ENCODE results near the gene GGT7.
"Not testable (repeated sequence)": the region's sequence is repeated elsewhere in the genome, so short reads cannot be mapped to it uniquely, and the experiment has no call there.

Gene GGT7

DNA sequence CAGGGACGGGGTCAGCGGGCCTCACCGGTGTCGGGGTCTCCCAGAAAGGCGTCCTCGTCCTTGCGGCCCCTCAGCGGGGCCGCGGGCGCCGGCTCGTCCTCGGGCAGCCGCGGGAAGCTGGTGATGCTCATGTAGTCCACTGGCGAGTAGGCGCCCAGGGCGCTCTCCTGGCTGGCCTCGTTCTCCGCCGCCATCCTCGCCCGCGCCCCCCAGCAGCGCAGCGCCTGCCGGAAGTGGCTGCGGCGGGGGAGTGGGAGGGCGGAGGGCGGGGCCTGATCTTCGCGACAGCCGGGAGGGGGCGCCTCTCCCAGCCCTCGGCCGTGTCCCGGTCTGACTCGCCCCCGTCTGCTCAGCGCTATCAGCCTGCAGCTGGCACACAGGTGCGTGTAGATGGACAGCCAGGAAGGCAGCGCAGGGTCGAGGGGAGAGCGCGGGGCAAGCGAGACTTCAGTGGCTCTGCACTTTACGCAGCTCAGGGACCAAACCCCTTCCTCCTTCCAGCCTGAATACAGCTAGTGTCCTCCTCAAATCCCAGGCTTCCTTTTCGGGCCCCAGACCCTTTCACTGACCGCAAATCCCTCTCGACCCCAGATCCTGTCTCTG lies at the start of gene GGT7:
TSS of gene GGT7 (minus strand) at position 235 of the 603 bp plus-strand sequence. CDS start at position 194, 41 bp downstream.
- peak; percentile 83 for DNase-seq (ENCODE audit: low spot score)

DNA sequence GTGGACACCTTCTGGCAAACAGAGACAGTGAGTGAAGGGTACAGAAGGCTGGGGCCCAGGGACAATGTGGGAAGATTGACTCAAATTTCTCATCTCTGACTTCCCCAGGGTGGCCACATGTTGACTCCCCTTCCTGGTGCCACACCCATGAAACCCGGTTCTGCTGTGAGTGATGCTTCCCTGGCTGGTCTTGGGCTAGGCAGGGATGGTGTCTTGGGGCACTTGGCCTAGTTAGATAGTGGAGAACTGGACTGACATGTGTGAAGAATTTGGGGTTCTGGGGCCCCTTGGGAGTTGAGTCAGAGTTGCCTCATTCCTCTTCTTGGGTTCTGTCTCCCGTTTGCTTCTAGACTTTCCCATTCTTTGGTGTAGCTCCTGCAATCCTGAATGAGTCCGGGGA lies 48.8 kb upstream of the GGT7 start:
- DNase-seq (ENCODE audit: low spot score): peak; percentile 17

DNA sequence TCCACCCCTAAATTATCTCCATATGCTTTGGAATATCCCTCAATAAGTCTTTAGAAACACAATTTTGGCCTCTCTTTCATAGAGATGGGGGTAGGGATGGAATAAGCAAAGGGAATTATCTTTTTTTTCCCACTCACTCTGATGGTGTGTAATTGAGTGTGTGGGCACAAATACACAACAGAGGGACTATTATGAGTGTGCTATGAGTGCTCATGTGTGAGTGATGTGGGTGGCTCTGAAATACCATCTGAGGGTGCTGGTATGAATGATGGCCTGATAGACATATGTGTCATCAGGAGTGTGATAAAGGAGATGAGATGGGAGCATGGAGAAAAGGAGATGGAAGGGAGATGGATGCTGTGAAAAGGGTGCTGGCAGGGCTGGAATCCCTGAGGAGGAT lies 47.4 kb upstream of the GGT7 start:
- peak; percentile 5 for DNase-seq (ENCODE audit: low spot score)

DNA sequence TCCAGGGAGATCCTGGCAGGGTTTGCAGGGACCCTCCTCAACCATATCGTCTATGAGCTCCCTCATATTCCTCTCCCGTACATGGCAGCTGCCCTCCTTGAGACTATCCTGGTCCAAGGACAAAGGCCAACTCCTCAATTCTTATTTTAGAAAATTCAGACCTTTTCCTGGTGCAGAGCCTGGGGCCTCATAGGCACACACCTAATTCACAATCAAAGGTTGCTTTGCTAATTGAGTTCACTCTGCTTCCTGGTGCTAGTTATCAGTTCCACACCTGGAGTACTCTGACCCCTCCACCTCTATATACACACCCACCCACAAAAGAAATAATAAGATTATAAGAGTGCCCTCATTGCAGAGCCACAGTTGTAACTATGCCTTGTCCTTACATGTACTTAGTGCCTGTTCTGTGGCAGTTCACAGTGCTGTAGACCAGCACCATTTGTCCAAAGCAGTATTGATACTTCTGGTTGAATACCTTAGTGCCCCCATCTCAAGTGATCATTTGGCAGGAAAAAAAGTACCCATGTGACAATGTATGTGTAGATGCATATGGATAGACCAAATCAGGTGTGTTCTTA lies 44.2 kb upstream of the GGT7 start:
- DNase-seq (ENCODE audit: low spot score): no peak

DNA sequence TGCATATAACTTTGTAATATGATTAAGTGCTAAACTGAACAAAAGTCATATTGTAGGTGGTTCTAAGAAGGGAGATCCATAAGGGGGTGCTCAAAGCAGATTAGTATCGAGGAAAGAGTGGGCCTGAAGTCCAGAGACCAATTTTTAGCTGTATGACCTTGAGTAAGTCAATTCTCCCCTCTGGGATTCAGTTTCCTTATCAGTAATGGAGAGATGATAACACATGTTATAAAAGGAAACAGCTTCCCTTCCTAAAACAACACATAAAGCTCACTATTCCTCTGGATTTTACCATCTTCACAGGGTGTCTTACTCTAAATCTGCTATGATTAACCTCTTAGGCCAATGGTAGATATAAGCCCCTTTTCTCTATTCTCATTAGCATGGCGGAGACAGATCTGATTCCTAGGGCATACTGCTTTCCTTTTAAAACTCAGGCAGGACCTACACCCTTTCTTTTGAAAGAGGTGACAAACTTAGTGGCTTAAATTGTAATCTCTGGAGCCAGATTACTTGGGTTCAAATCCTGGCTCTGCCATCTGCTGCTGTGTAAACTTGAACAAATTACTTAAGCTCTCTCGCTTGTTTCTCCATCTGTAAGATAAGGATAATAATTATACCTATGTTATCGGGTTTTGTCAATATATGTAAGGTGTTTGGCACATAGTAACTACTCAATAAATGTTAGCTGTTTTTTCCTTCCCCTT lies 43.2 kb upstream of the GGT7 start:
- DNase-seq (ENCODE audit: low spot score): no peak

- DNase-seq (ENCODE audit: low spot score): no peak
Measured at GRCh38 chr20:34915131-34915530, 42.5 kb upstream of the GGT7 start.

GRCh38 chr20:34907616-34908469 lies 35.2 kb upstream of the GGT7 start:
- DNase-seq (ENCODE audit: low spot score): no peak

DNA sequence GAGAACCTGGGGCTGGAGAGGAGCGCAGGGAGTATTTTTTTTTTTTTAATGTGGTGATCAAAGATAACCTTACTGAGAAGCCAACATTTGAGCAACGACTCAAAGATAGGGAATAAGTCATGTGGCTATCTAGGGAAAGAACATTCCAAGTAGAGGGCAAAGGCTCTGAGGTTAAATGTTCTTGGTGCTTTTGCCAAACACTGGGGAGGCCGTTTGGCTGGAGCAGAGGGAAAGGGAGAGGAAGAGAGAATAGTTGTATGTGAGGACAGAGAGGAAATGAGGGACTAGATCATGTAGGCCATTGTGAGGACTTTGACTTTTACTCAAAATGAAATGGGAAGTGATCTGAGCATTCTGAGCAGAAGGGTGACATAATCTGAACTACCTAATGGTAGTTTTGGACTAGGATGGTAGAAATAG lies 31.6 kb upstream of the GGT7 start:
- DNase-seq (ENCODE audit: low spot score): no peak

DNA sequence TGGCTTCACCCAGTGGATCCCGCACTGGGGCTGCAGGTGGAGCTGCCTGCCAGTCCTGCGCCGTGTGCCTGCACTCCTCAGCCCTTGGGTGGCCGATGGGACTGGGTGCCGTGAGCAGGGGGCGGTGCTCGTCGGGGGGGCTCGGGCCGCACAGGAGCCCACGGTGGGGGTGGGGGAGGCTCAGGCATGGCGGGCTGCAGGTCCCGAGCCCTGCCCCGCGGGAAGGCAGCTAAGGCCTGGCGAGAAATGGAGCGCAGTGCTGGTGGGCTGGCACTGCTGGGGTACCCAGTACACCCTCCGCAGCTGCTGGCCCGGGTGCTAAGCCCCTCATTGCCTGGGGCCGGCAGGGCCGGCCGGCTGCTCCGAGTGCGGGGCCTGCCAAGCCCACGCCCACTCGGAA lies 26.1 kb upstream of the GGT7 start:
- DNase-seq (ENCODE audit: low spot score): not testable (repeated sequence)

DNA sequence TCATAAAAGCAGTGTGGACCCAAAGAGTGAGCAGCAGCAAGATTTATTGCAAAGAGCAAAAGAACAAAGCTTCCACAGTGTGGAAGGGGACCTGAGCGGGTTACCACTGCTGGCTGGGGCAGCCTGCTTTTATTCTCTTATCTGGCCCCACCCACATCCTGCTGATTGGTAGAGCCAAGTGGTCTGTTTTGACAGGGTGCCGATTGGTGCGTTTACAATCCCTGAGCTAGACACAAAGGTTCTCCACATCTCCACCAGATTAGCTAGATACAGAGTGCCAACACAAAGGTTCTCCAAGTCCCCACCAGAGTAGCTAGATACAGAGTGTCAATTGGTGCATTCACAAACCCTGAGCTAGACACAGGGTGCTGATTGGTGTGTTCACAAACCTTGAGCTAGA lies 25.5 kb upstream of the GGT7 start:
- DNase-seq (ENCODE audit: low spot score): not testable (repeated sequence)

DNA sequence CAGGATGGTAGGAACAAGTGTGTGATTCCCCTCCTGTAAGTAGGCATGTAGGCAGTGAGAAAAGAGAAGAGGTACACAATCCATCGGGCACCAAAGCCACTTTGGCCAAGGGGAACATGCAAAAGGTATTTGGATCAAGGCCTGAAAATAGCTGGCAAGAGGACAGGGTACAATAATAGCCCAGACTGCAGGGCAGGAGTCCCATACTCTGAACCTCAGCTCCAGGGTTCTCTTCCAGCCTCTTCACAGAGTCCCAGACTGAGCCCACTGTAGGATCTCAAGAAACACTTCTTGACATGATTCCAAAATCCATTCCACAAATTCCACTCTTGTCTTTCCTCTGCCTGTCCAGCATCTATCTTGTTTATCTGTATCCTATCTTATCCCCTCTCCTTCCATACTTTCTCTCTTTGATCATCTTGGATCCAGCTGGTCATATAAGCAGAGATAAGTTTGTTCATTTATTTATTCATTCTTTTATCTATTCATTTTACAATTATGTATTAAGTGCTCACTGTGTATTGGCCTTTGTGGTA lies 23.5 kb upstream of the GGT7 start:
- no peak for DNase-seq (ENCODE audit: low spot score)

GRCh38 chr20:34895465-34895864 lies 22.8 kb upstream of the GGT7 start:
- DNase-seq (ENCODE audit: low spot score): no peak

GRCh38 chr20:34894723-34895122 lies 22.1 kb upstream of the GGT7 start:
- no peak for DNase-seq (ENCODE audit: low spot score)

GRCh38 chr20:34892671-34893070 lies 20.0 kb upstream of the GGT7 start:
- no peak for DNase-seq (ENCODE audit: low spot score)

- DNase-seq (ENCODE audit: low spot score): peak; percentile 85
Measured at GRCh38 chr20:34891166-34892062, 18.8 kb upstream of the GGT7 start.

DNA sequence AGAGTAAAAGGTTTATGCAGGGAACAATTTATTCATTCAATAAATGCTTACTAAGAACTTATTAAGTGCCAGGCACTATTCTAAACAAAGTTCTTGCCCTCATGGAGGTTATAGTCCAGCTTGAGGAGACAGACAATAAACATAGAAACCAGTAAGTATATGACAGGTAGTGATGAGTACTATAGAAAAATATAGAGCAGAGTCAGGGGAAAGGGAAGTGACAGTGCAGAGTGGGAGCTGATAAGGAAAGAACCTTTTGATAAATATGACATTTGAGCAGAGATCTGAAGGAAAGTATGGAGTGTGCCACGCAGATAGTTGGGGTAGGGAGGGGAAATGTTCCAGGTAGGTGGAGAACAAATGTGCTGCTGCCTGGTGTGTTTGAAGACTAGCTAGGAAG lies 15.8 kb upstream of the GGT7 start:
- DNase-seq (ENCODE audit: low spot score): no peak

- DNase-seq (ENCODE audit: low spot score): no peak
Measured at GRCh38 chr20:34887023-34887422, 14.4 kb upstream of the GGT7 start.

GRCh38 chr20:34886122-34886521 lies 13.5 kb upstream of the GGT7 start:
- DNase-seq (ENCODE audit: low spot score): no peak

- no peak for DNase-seq (ENCODE audit: low spot score)
Measured at GRCh38 chr20:34884260-34884659, 11.6 kb upstream of the GGT7 start.

- no peak for DNase-seq (ENCODE audit: low spot score)
Measured at GRCh38 chr20:34883809-34884208, 11.2 kb upstream of the GGT7 start.

- no peak for DNase-seq (ENCODE audit: low spot score)
Measured at GRCh38 chr20:34883087-34883688, 10.5 kb upstream of the GGT7 start.
